DMS114 treated with DMSO at 0.1 percent for 48 hours (cell line): ENCODE data around the gene FAAP100.
"Not testable (repeated sequence)": the region's sequence is repeated elsewhere in the genome, so short reads cannot be mapped to it uniquely, and the experiment has no call there.

Experiments used
- DNase-seq: peaks from one replicate; lab custom pipeline; 2025; ENCODE audit not compliant: unreplicated experiment; lab: John Stamatoyannopoulos, UW

Gene FAAP100

GRCh38 chr17:81538651-81539570, 13.2 kb downstream of the FAAP100 start:
- DNase-seq = no peak

- DNase-seq = no peak
Measured at GRCh38 chr17:81537856-81538555, 14.1 kb downstream of the FAAP100 start.

GRCh38 chr17:81537343-81537855, 14.8 kb downstream of the FAAP100 start:
- no peak for DNase-seq

- DNase-seq = no peak
Measured at GRCh38 chr17:81536299-81537290, 15.6 kb downstream of the FAAP100 start.

- no peak for DNase-seq
Measured at GRCh38 chr17:81535480-81536298, 16.5 kb downstream of the FAAP100 start.

- DNase-seq = no peak
Measured at GRCh38 chr17:81535007-81535328, 17.2 kb downstream of the FAAP100 start.

GRCh38 chr17:81534157-81535006, 17.8 kb downstream of the FAAP100 start:
- DNase-seq = no peak

- DNase-seq = no peak
Measured at GRCh38 chr17:81533339-81534141, 18.6 kb downstream of the FAAP100 start.

GRCh38 chr17:81532490-81533287, 19.5 kb downstream of the FAAP100 start:
- DNase-seq = no peak

GRCh38 chr17:81531998-81532404, 20.2 kb downstream of the FAAP100 start:
- DNase-seq = not testable (repeated sequence)

GRCh38 chr17:81531013-81531412, 21.1 kb downstream of the FAAP100 start:
- not testable (repeated sequence) for DNase-seq

GRCh38 chr17:81529437-81529803, 22.7 kb downstream of the FAAP100 start:
- DNase-seq = no peak

GRCh38 chr17:81528651-81529436, 23.3 kb downstream of the FAAP100 start:
- no peak for DNase-seq

- no peak for DNase-seq
Measured at GRCh38 chr17:81528384-81528650, 23.8 kb downstream of the FAAP100 start.

- DNase-seq = no peak
Measured at GRCh38 chr17:81527591-81528383, 24.4 kb downstream of the FAAP100 start, which contains the start of gene FSCN2. Gene FSCN2, plus strand, starts transcription at chr17:81528377. Its CDS starts 155 bp downstream, at chr17:81528532.
